GM18517 (cell line): Measurements from ENCODE around the gene TMPRSS7.

Source experiments
- ATAC-seq: cut with Tn5 transposase; IDR thresholded peaks from one replicate; pipeline ENCODE4 v1.9.1; 2021; ENCODE audit warnings: mild to moderate bottlenecking, moderate library complexity; ENCODE audit not compliant: unreplicated experiment

The TMPRSS7 gene

DNA sequence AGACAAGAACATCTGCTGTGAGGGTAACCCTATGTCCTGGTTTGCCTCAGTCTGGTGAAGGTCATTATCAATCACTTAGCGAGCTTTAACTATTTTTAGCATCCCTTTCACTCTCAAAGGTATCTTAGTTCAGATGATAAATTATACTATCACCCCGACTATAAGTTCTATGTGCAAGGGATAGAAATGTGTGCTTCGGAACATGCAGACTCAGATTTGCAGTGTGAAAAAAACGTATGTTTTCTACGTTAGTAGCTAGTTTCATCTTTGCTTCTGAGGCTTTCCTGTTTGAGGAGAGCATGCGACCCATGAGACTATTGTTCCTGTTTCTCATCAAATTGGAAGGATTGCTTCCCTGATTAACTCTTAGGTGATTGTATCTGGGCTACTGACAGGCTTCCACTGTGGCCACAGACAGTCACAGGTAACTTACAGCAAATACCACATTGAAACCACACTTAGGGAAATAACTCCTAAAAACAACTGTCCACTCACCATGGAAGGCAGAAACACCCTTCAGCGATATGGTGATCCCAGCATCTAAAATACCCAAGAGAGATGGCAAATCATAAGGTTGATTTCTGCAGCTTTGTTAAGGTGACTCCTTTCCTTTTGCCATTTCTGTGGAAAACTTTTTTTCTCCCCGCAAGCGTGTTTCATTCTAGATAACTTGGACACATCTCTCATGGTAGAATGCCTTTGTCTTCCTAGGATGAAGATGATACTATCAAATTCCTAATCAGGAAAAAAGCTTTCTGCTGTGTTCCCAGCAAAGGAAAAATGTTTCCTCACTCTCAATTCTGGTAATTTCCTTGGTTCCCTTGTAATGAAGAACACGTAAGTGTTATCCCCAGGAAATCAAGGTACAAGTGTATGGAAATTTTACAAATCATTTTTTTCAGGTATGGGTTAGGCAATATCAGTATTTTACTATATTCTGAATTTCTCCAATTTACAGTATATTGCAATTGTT is 93.3 kb downstream of the TMPRSS7 start:
- no peak for ATAC-seq

- ATAC-seq: peak; percentile 56
These were observed 94.5 kb downstream of the TMPRSS7 start for GRCh38 chr3:112128843-112129727.

DNA sequence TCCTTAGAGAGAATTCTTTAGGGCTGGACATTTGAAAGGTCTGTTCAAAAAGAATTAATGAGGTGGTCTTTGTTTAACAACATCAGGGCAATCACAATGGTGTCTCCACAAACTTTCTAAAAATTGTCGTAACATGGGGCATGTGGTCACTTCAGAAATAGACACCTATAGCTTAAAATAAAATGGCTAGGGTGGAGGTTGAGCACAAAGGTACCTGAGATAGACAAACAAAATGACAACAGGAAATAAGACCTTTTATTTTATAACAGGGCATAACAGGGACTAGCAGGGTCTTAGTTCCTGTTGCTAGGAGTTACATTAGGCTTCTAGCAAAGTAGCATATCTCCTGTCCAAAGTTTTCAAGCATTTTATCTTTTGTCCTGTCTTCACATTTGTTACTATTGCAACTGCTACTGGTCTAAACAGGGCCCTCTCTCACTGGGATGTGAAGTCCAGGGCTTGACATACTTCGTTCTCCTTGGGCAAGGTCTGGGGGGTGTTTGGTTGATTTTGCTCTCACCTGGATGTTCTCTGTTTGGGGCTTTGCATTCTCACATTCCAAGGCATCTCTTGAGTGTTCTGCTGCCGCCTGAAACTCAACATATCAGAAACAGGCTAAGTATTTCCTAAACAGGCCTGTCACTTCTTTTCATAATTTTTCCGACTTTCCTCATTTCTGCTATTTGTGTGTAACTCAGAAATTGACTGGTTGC is 95.5 kb downstream of the TMPRSS7 start:
- ATAC-seq: no peak

DNA sequence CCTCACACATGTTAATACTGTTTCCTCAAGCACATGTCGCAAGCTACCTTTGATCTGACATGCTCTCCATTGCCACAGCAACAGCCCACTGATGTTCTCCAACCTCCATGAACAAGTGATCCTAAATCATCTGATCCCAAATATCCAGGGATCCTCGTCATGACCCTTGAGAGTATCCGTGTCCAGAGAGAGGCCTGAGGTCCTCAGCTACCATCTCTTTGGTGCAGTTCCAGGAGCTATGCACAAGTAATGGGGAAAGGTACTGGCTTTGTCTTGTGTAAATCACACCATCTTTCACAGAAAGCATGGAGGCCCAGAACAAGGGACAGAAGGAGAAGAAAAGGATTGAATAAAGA is 96.1 kb downstream of the TMPRSS7 start:
- ATAC-seq: no peak
